HL-60 (cell line): ENCODE results near the gene KRTAP2-3.
"Not testable (repeated sequence)": the region's sequence is repeated elsewhere in the genome, so short reads cannot be mapped to it uniquely, and the experiment has no call there.

ENCODE experiments used
- DNase-seq, 2 experiments: peaks; one replicate each; pipeline ENCODE4 v3.0.0-alpha.2; 2010 to 2020; ENCODE audit warnings: low read depth in 1 of 2, low spot score in 1 of 2
- H3K27ac ChIP-seq: fragments of 250-450 bp; sonication (Bioruptor Pico); replicated peaks from 2 replicates; pipeline ENCODE4 v1.5.1; 2020; ENCODE audit warnings: mild to moderate bottlenecking, moderate library complexity
- H3K27me3 ChIP-seq: fragments of 250-450 bp; sonication (Bioruptor Pico); 2 replicates; pipeline ENCODE4 v1.5.1; 2021; ENCODE audit warnings: mild to moderate bottlenecking, moderate library complexity; ENCODE audit not compliant: insufficient read depth, poor library complexity, severe bottlenecking
- H3K4me3 ChIP-seq: replicated peaks from 2 replicates; pipeline ENCODE4 v1.5.1; 2011; ENCODE audit warnings: mild to moderate bottlenecking, control low read depth, low read length; ENCODE audit not compliant: insufficient read depth
- CTCF ChIP-seq: IDR thresholded peaks from one replicate; pipeline ENCODE4 v1.5.1; 2011; ENCODE audit warnings: low read length, control low read depth, inconsistent platforms; ENCODE audit not compliant: insufficient read depth
- GABPA ChIP-seq: IDR thresholded peaks from 2 replicates; pipeline ENCODE4 v1.6.1; 2012; ENCODE audit warnings: low read depth
- POLR2AphosphoS5 ChIP-seq: IDR thresholded peaks from 2 replicates; pipeline ENCODE4 v1.6.1; 2012; ENCODE audit warnings: low read depth
- REST ChIP-seq: IDR thresholded peaks from 2 replicates; pipeline ENCODE4 v1.6.1; 2012; ENCODE audit warnings: low read depth; ENCODE audit not compliant: insufficient replicate concordance
- SPI1 ChIP-seq: IDR thresholded peaks from 2 replicates; pipeline ENCODE4 v1.6.1; 2012; ENCODE audit warnings: low read depth, mild to moderate bottlenecking, borderline replicate concordance

Gene KRTAP2-3

GRCh38 chr17:41052566-41052965 is 7.3 kb downstream of the KRTAP2-3 start:
- DNase-seq = no peak
- no peak overlapping the region for H3K4me3 ChIP-seq
- H3K27ac ChIP-seq = no peak overlapping the region
- TF ChIP-seq REST = no peak
- TF ChIP-seq POLR2AphosphoS5 = no peak
- TF ChIP-seq GABPA = no peak
- TF ChIP-seq CTCF = no peak
- TF ChIP-seq SPI1 = no peak
- H3K27me3 ChIP-seq = no peaks in the 10 kb centered on the region

- Histone ChIP-seq H3K27ac (no peak overlapping the region), H3K27me3 (no peaks in the 10 kb centered on the region), H3K4me3 (no peak overlapping the region)
- DNase-seq = no peak
- no peak for TF ChIP-seq SPI1
- TF ChIP-seq GABPA = no peak
- TF ChIP-seq REST = no peak
- no peak for TF ChIP-seq POLR2AphosphoS5
- TF ChIP-seq CTCF = no peak
These were observed 10.8 kb downstream of the KRTAP2-3 start for GRCh38 chr17:41049110-41049509.

- H3K4me3 ChIP-seq = no peak overlapping the region
- TF ChIP-seq SPI1 (no peak), REST (no peak), GABPA (no peak), POLR2AphosphoS5 (no peak), CTCF (no peak)
- no peaks in the 10 kb centered on the region for H3K27me3 ChIP-seq
- DNase-seq = no peak
- H3K27ac ChIP-seq = no peak overlapping the region
These were observed 11.5 kb downstream of the KRTAP2-3 start for GRCh38 chr17:41048441-41048840.

- not testable (repeated sequence) for H3K27me3 ChIP-seq, DNase-seq, H3K4me3 ChIP-seq, H3K27ac ChIP-seq
These were observed 13.0 kb downstream of the KRTAP2-3 start, which contains the start of gene KRTAP2-1 for GRCh38 chr17:41046735-41047465. KRTAP2-1 (minus strand) TSS chr17:41047316; CDS start chr17:41047267, 49 bp downstream.
